HepG2 (cell line): Measurements from ENCODE around the gene IQCK. TPM values are rescaled to one million over a fixed set of nuclear protein-coding genes. Genes with fewer than 3 reads are reported as not detected.

ENCODE experiments used
- ETS1 ChIP-seq: sonication (generic); formaldehyde crosslinking; IDR thresholded peaks from 2 replicates; pipeline ENCODE4 v1.4.0; 2020; ENCODE audit warnings: missing genetic modification reagents
- GABPA ChIP-seq, 2 experiments: IDR thresholded peaks; 2 replicates each; pipeline ENCODE4 v1.6.1; 2011 to 2016; ENCODE audit warnings: low read depth in 2 of 2, low read length in 1 of 2, missing biosample characterization in 1 of 2, missing genetic modification characterization in 1 of 2
- GTF3A ChIP-seq: sonication (generic); formaldehyde crosslinking; conservative IDR thresholded peaks from 2 replicates; pipeline ENCODE4 v1.4.0; 2020; ENCODE audit warnings: mild to moderate bottlenecking, missing genetic modification reagents
- LBX2 ChIP-seq: sonication (generic); formaldehyde crosslinking; IDR thresholded peaks from 2 replicates; pipeline ENCODE4 v1.5.0; 2020; ENCODE audit warnings: missing genetic modification reagents, mild to moderate bottlenecking, borderline replicate concordance
- MLLT10 ChIP-seq: sonication (generic); formaldehyde crosslinking; IDR thresholded peaks from 2 replicates; pipeline ENCODE4 v1.4.0; 2020; ENCODE audit warnings: missing genetic modification reagents
- NR2F2 ChIP-seq: IDR thresholded peaks from 2 replicates; pipeline ENCODE4 v1.6.1; 2012; ENCODE audit warnings: low read depth, inconsistent platforms, borderline replicate concordance
- NR2F6 ChIP-seq, 2 experiments: IDR thresholded peaks; 2 replicates each; pipeline ENCODE4 v1.6.1; 2016; ENCODE audit warnings: antibody characterized with exemption in 1 of 2, mild to moderate bottlenecking in 1 of 2
- POLR2AphosphoS5 ChIP-seq: IDR thresholded peaks from 2 replicates; pipeline ENCODE4 v1.6.1; 2012; ENCODE audit warnings: low read depth, low read length
- SIN3B ChIP-seq: fragments of 150-350 bp; IDR thresholded peaks from 2 replicates; pipeline ENCODE4 v1.6.1; 2014; ENCODE audit warnings: low read length
- ZFAT ChIP-seq: sonication (generic); formaldehyde crosslinking; conservative IDR thresholded peaks from 2 replicates; pipeline ENCODE4 v1.8.1; 2023; ENCODE audit warnings: missing genetic modification reagents, inconsistent platforms
- ZFP90 ChIP-seq: sonication (generic); formaldehyde crosslinking; IDR thresholded peaks from 2 replicates; pipeline ENCODE4 v1.8.0; 2022; ENCODE audit warnings: missing genetic modification reagents, mild to moderate bottlenecking, inconsistent platforms, borderline replicate concordance
- ZNF276 ChIP-seq: sonication (generic); formaldehyde crosslinking; IDR thresholded peaks from 2 replicates; pipeline ENCODE4 v1.4.0; 2020; ENCODE audit warnings: mild to moderate bottlenecking, low read depth, missing genetic modification reagents
- ZNF30 ChIP-seq: sonication (generic); formaldehyde crosslinking; IDR thresholded peaks from 2 replicates; pipeline ENCODE4 v1.5.0; 2020; ENCODE audit warnings: mild to moderate bottlenecking, missing genetic modification reagents
- ZNF331 ChIP-seq: sonication (generic); formaldehyde crosslinking; IDR thresholded peaks from 2 replicates; pipeline ENCODE4 v1.4.0; 2020; ENCODE audit warnings: missing genetic modification reagents
- ZNF414 ChIP-seq: sonication (generic); formaldehyde crosslinking; IDR thresholded peaks from 2 replicates; pipeline ENCODE4 v1.5.0; 2020; ENCODE audit warnings: missing genetic modification reagents
- ZNF609 ChIP-seq: sonication (generic); formaldehyde crosslinking; IDR thresholded peaks from 2 replicates; pipeline ENCODE4 v1.4.0; 2020; ENCODE audit warnings: mild to moderate bottlenecking, missing genetic modification reagents, borderline replicate concordance
- ZNF749 ChIP-seq: sonication (generic); formaldehyde crosslinking; IDR thresholded peaks from 2 replicates; pipeline ENCODE4 v1.8.0; 2022; ENCODE audit warnings: mild to moderate bottlenecking, missing genetic modification reagents, moderate library complexity, borderline replicate concordance
- ZNF773 ChIP-seq: sonication (generic); formaldehyde crosslinking; IDR thresholded peaks from 2 replicates; pipeline ENCODE4 v1.4.0; 2020; ENCODE audit warnings: missing genetic modification reagents, borderline replicate concordance
- polyA plus RNA-seq, 8 experiments: library from polyadenylated mRNA; depleted of rRNA in 3 of 8; stranded (reverse) in 7 of 8; unstranded in 1 of 8; fragments of >200 nt; fragmentation: Illumina TruSeq in 4 of 8; extraction: Trizol in 4 of 8; gene quantifications; 2 replicates each; pipeline versions ENCODE4 v1.2.1 to v1.2.3, GENCODE V29; 2011 to 2016; ENCODE audit warnings: low read depth in 4 of 8, missing spikeins in 1 of 8, mixed read lengths in 1 of 8; ENCODE audit not compliant: insufficient read depth in 1 of 8
- total RNA-seq, 5 experiments: library from RNA; depleted of rRNA; stranded (reverse); fragments of >200 nt; fragmentation: Illumina TruSeq; extraction: Trizol; gene quantifications; 2 replicates each; pipeline ENCODE4 v1.2.3, GENCODE V29; 2016; ENCODE audit warnings: low read depth in 1 of 5

The IQCK gene
- total and polyA plus RNA-seq, 2 of the 13 experiments (the other 11 are each of a cell fraction or from before 2014, with no cell fraction given) = 5.1 to 7.3 TPM

- TF ChIP-seq ZNF609 = no peak
- peak; percentile 71; the same call in 1 of the 2 replicates for TF ChIP-seq ZNF331 (CRISPR knock-in tag)
- no peak for TF ChIP-seq ZFAT (CRISPR knock-in tag)
- no peak for TF ChIP-seq POLR2AphosphoS5
- no peak for TF ChIP-seq GABPA (IDR thresholded peaks at IDR 0.05; ENCODE audit: low read depth, low read length)
- TF ChIP-seq GABPA (CRISPR knock-in tag; IDR thresholded peaks at IDR 0.05; ENCODE audit: low read depth) = no peak
- TF ChIP-seq NR2F6 (IDR thresholded peaks at IDR 0.05) = no peak
- peak; percentile 37; the same call in 1 of the 2 replicates for TF ChIP-seq NR2F6 (CRISPR knock-in tag; IDR thresholded peaks at IDR 0.05)
- 0 out of 2 replicates have a peak, but pooled peaks have one; percentile 60 for TF ChIP-seq ZNF749
- TF ChIP-seq ZFP90 (CRISPR knock-in tag) = no peak
- no peak for TF ChIP-seq LBX2 (CRISPR knock-in tag)
- no peak for TF ChIP-seq GTF3A (CRISPR knock-in tag)
- TF ChIP-seq NR2F2 = no peak; the same call in 1 of the 2 replicates
- TF ChIP-seq ZNF30 (CRISPR knock-in tag) = no peak
- no peak for TF ChIP-seq ETS1
- TF ChIP-seq SIN3B = peak; percentile 49; the same call in 1 of the 2 replicates
- TF ChIP-seq MLLT10 (CRISPR knock-in tag) = no peak
- peak; percentile 17; the same call in 1 of the 2 replicates for TF ChIP-seq ZNF276
- TF ChIP-seq ZNF773 (CRISPR knock-in tag) = no peak
- peak; percentile 62; the same call in 1 of the 2 replicates for TF ChIP-seq ZNF414 (CRISPR knock-in tag)
These were observed 168.2 kb downstream of the IQCK start (continued) for GRCh38 chr16:19886073-19886941.
